Hindlimb muscle (tissue), 1 donor: Measurements from ENCODE around the gene TOMM22. TPM values are rescaled to one million over a fixed set of nuclear protein-coding genes. Genes with fewer than 3 reads are reported as not detected.
A peak's percentile ranks its signal among the peaks of the same experiment; 100 is the strongest.
"Not testable (repeated sequence)": the region's sequence is repeated elsewhere in the genome, so short reads cannot be mapped to it uniquely, and the experiment has no call there.

Experiments
- DNase-seq: peaks from one replicate; pipeline ENCODE4 v3.0.0-alpha.2; 2013
- polyA plus RNA-seq: library from polyadenylated mRNA; unstranded; fragments of 120-200 nt; gene quantifications from one replicate; pipeline ENCODE4 v1.2.1, GENCODE V29; 2013; ENCODE audit not compliant: insufficient read length

The TOMM22 gene
- polyA plus RNA-seq: 89.3 TPM

GRCh38 chr22:38681582-38682335 is at the start of gene TOMM22:
TOMM22 (plus strand) TSS chr22:38681957; CDS start chr22:38681979, 22 bp downstream.
- peak; percentile 91 for DNase-seq

- DNase-seq: no peak
Measured at GRCh38 chr22:38632528-38632927, 49.2 kb upstream of the TOMM22 start.

- no peak for DNase-seq
Measured at GRCh38 chr22:38638216-38638615, 43.5 kb upstream of the TOMM22 start.

- no peak for DNase-seq
Measured at GRCh38 chr22:38638728-38639127, 43.0 kb upstream of the TOMM22 start.

- DNase-seq: no peak
Measured at GRCh38 chr22:38641476-38642040, 40.2 kb upstream of the TOMM22 start.

GRCh38 chr22:38644245-38644644 is 37.5 kb upstream of the TOMM22 start:
- DNase-seq: not testable (repeated sequence)

- DNase-seq: no peak
Measured at GRCh38 chr22:38645430-38645829, 36.3 kb upstream of the TOMM22 start.

GRCh38 chr22:38649841-38650522 is 31.8 kb upstream of the TOMM22 start:
- DNase-seq: no peak

GRCh38 chr22:38652859-38653258 is 28.9 kb upstream of the TOMM22 start:
- no peak for DNase-seq

GRCh38 chr22:38653741-38654140 is 28.0 kb upstream of the TOMM22 start:
- no peak for DNase-seq

- peak; percentile 14 for DNase-seq
Measured at GRCh38 chr22:38655519-38656255, 26.1 kb upstream of the TOMM22 start.

GRCh38 chr22:38656256-38657044 is 25.3 kb upstream of the TOMM22 start, which contains the start of the genes CBY1 and FAM227A:
CBY1 (plus strand) TSS chr22:38656638; CDS start chr22:38668055, 11,417 bp downstream.
FAM227A (minus strand) TSS chr22:38656392; CDS start chr22:38650168, 6,224 bp downstream.
- DNase-seq: peak; percentile 92

GRCh38 chr22:38657045-38657909 is 24.5 kb upstream of the TOMM22 start:
- DNase-seq: no peak

GRCh38 chr22:38674888-38675287 is 6.9 kb upstream of the TOMM22 start:
- DNase-seq: no peak

- DNase-seq: no peak
Measured at GRCh38 chr22:38675833-38676232, 5.9 kb upstream of the TOMM22 start.

GRCh38 chr22:38684895-38685294 is 3.1 kb downstream of the TOMM22 start:
- DNase-seq: no peak

- DNase-seq: no peak
Measured at GRCh38 chr22:38685761-38686160, 4.0 kb downstream of the TOMM22 start.

GRCh38 chr22:38689651-38690050 is 7.9 kb downstream of the TOMM22 start:
- DNase-seq: no peak

- no peak for DNase-seq
Measured at GRCh38 chr22:38694049-38694448, 12.3 kb downstream of the TOMM22 start.

GRCh38 chr22:38694940-38695339 is 13.2 kb downstream of the TOMM22 start:
- DNase-seq: no peak
